ENCODE measurements around the gene MFN1.
"Not testable (repeated sequence)": the region's sequence is repeated elsewhere in the genome, so short reads cannot be mapped to it uniquely, and the experiment has no call there.

MFN1 gene

GRCh38 chr3:179347345-179348194, at the start of gene MFN1:
Gene MFN1, plus strand, starts transcription at chr3:179347709. Its CDS starts 1,143 bp downstream, at chr3:179348852.
- peak; percentile 91 for DNase-seq

GRCh38 chr3:179297971-179298725, 49.4 kb upstream of the MFN1 start:
- no peak for DNase-seq

GRCh38 chr3:179299316-179299715, 48.2 kb upstream of the MFN1 start:
- DNase-seq, result no peak

- DNase-seq, result no peak
Observed at GRCh38 chr3:179299999-179300613, 47.4 kb upstream of the MFN1 start.

GRCh38 chr3:179301645-179302044, 45.9 kb upstream of the MFN1 start:
- no peak for DNase-seq

GRCh38 chr3:179302111-179302510, 45.4 kb upstream of the MFN1 start:
- no peak for DNase-seq

GRCh38 chr3:179304605-179305004, 42.9 kb upstream of the MFN1 start:
- DNase-seq, result no peak

GRCh38 chr3:179307362-179307761, 40.1 kb upstream of the MFN1 start:
- not testable (repeated sequence) for DNase-seq

GRCh38 chr3:179308001-179308400, 39.5 kb upstream of the MFN1 start:
- DNase-seq, result no peak

GRCh38 chr3:179309225-179310078, 38.1 kb upstream of the MFN1 start:
- no peak for DNase-seq

GRCh38 chr3:179318876-179319275, 28.6 kb upstream of the MFN1 start:
- DNase-seq, result no peak

- DNase-seq, result no peak
Observed at GRCh38 chr3:179321668-179322285, 25.7 kb upstream of the MFN1 start.

- peak; percentile 92 for DNase-seq
Observed at GRCh38 chr3:179322286-179323196, 25.0 kb upstream of the MFN1 start, which contains the start of gene ZNF639. Gene ZNF639, plus strand, starts transcription at chr3:179323031. Its CDS starts 5,263 bp downstream, at chr3:179328294.

GRCh38 chr3:179323197-179324110, 24.1 kb upstream of the MFN1 start:
- peak; percentile 88 for DNase-seq

- DNase-seq, result no peak
Observed at GRCh38 chr3:179324270-179324754, 23.2 kb upstream of the MFN1 start.

GRCh38 chr3:179330438-179330837, 17.1 kb upstream of the MFN1 start:
- no peak for DNase-seq

GRCh38 chr3:179332240-179332639, 15.3 kb upstream of the MFN1 start:
- DNase-seq, result no peak

GRCh38 chr3:179333084-179333483, 14.4 kb upstream of the MFN1 start:
- DNase-seq, result no peak

- no peak for DNase-seq
Observed at GRCh38 chr3:179336345-179336929, 11.1 kb upstream of the MFN1 start.
